Activated CD4-positive, alpha-beta T cell treated with anti-CD3 and anti-CD28 coated beads, Interleukin-2, Interleukin-6, amounts not matched to agents 100 ng/mL and 50 ng/mL, durations not matched to agents 16 hours and 8 hours (primary cell): ENCODE data around the gene PNMT.
A peak's percentile ranks its signal among the peaks of the same experiment; 100 is the strongest.

Experiments
- DNase-seq: peaks from one replicate; pipeline ENCODE4 v3.0.0-alpha.2; 2020

The PNMT gene

GRCh38 chr17:39667945-39668924 lies at the start of gene PNMT:
TSS of gene PNMT (plus strand) at chr17:39668453. CDS start at chr17:39668476, 23 bp downstream.
- peak; percentile 76 for DNase-seq

GRCh38 chr17:39618956-39619785 lies 49.1 kb upstream of the PNMT start:
- no peak for DNase-seq

- no peak for DNase-seq
Measured at GRCh38 chr17:39619786-39620101, 48.5 kb upstream of the PNMT start.

- peak; percentile 93 for DNase-seq
Measured at GRCh38 chr17:39621523-39622379, 46.5 kb upstream of the PNMT start.

GRCh38 chr17:39622380-39623006 lies 45.8 kb upstream of the PNMT start:
- DNase-seq = peak; percentile 88

GRCh38 chr17:39623356-39623950 lies 44.8 kb upstream of the PNMT start:
- DNase-seq = peak; percentile 93

GRCh38 chr17:39624313-39624712 lies 43.9 kb upstream of the PNMT start:
- no peak for DNase-seq

GRCh38 chr17:39625198-39625785 lies 43.0 kb upstream of the PNMT start:
- no peak for DNase-seq

GRCh38 chr17:39626171-39627046 lies 41.8 kb upstream of the PNMT start, which contains the start of gene PPP1R1B:
TSS of gene PPP1R1B (plus strand) at chr17:39626952. CDS start at chr17:39627393, 441 bp downstream.
- DNase-seq = no peak

GRCh38 chr17:39627047-39627711 lies 41.1 kb upstream of the PNMT start:
- DNase-seq = no peak

GRCh38 chr17:39627712-39628516 lies 40.3 kb upstream of the PNMT start:
- no peak for DNase-seq

GRCh38 chr17:39628655-39629493 lies 39.4 kb upstream of the PNMT start:
- DNase-seq = no peak

- DNase-seq = no peak
Measured at GRCh38 chr17:39629494-39629880, 38.8 kb upstream of the PNMT start.

GRCh38 chr17:39629898-39630297 lies 38.4 kb upstream of the PNMT start:
- no peak for DNase-seq

GRCh38 chr17:39631403-39631802 lies 36.9 kb upstream of the PNMT start:
- DNase-seq = no peak

GRCh38 chr17:39632153-39632941 lies 35.9 kb upstream of the PNMT start:
- DNase-seq = no peak

GRCh38 chr17:39633570-39634183 lies 34.6 kb upstream of the PNMT start:
- no peak for DNase-seq
